CD4-positive, alpha-beta T cell treated with Interleukin-10 for 1 hour (primary cell): ENCODE data around the gene NCCRP1.
A peak's percentile ranks its signal among the peaks of the same experiment; 100 is the strongest.
"Not testable (repeated sequence)": the region's sequence is repeated elsewhere in the genome, so short reads cannot be mapped to it uniquely, and the experiment has no call there.

ENCODE experiments used
- DNase-seq: peaks from one replicate; pipeline ENCODE4 v3.0.0-alpha.2; 2020

Gene NCCRP1

GRCh38 chr19:39211731-39212374 is 15.1 kb downstream of the NCCRP1 start:
- DNase-seq = no peak

- peak; percentile 74 for DNase-seq
Observed at GRCh38 chr19:39212375-39212742, 15.6 kb downstream of the NCCRP1 start.

- not testable (repeated sequence) for DNase-seq
Observed at GRCh38 chr19:39215323-39215722, 18.6 kb downstream of the NCCRP1 start.

GRCh38 chr19:39217094-39217493 is 20.3 kb downstream of the NCCRP1 start:
- DNase-seq = no peak

GRCh38 chr19:39218230-39219007 is 21.7 kb downstream of the NCCRP1 start:
- DNase-seq = no peak

DNA sequence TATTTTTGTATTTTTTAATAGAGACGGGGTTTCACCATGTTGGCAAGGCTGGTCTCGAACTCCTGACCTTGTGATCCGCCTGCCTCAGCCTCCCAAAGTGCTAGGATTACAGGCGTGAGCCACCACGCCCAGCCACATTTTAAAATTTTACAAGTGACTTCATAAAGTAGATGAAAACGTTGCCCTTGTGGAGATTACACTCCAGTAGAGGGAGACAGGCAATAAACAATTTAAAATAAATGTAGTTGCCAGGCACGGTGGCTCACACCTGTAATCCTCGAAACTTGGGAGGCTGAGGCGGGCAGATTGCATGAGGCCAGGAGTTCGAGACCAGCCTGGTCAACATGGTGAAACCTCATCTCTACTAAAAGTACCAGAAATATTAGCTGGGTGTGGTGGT is 22.3 kb downstream of the NCCRP1 start:
- DNase-seq = peak; percentile 22

DNA sequence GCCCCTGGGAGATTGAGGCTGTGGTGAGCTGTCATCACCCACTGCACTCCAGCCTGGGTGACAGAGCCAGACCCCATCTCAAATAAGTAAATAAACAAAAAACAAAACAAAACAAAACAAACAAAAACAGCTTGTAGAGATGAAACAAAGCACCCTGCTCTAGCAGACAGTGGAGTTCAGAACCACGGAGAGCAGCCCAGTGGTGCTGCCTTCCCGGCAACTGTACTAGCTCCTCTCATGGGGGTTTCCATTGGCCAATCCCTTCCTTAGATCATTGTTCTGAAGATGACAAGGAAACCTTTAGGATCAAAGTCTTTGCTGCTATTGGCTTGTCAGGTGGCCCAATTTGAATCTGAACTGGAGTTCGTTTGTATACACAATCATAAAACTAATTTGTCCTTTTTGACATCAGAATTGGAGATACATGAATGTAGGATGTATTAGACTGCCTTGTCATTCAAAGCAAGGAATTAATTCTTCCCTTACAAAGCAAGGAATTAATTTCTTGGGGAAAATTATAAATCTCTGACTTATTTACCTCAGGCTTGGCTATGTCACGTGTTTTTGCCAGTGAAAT is 27.0 kb downstream of the NCCRP1 start:
- peak; percentile 6 for DNase-seq

GRCh38 chr19:39224910-39225309 is 28.1 kb downstream of the NCCRP1 start:
- DNase-seq = no peak

- DNase-seq = no peak
Observed at GRCh38 chr19:39230096-39230764, 33.5 kb downstream of the NCCRP1 start.

DNA sequence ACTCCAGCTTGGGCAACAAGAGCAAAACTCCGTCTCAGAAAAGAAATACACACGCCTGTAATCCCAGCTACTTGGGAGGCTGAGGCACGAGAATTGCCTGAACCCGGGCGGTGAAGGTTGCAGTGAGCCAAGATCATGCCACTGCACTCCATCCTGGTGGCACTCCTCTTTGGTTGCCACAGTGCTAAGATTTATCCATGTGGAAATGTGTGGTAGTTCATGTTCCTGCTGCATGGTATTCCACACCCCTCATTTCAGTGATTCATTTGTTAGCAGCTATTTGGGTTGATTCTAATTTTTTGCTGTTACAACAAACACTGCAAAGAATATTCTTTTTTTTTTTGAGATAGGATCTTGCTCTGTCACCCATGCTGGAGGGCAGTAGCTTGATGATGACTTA is 35.9 kb downstream of the NCCRP1 start:
- no peak for DNase-seq

- peak; percentile 27 for DNase-seq
Observed at GRCh38 chr19:39236527-39236926, 39.8 kb downstream of the NCCRP1 start.

- peak; percentile 41 for DNase-seq
Observed at GRCh38 chr19:39237200-39238184, 40.7 kb downstream of the NCCRP1 start.

DNA sequence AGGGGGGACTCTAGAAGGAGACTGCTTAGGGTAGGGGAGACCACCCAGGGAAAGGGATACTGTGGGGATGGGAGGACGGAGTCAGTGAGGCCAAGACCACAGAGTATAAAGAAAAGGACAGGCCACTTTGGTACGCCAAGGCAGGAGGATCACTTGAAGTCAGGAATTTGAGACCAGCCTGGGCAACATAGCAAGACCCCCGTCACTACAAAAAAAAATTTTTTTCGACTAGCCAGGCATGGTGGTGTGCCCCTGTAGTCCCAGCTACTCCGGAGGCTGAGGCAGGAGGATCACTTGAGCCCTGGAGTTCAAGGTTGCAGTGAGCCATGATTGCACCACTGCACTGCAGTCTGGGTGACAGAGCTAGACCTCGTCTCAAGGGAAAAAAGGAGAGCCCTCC is 41.4 kb downstream of the NCCRP1 start:
- DNase-seq = no peak

DNA sequence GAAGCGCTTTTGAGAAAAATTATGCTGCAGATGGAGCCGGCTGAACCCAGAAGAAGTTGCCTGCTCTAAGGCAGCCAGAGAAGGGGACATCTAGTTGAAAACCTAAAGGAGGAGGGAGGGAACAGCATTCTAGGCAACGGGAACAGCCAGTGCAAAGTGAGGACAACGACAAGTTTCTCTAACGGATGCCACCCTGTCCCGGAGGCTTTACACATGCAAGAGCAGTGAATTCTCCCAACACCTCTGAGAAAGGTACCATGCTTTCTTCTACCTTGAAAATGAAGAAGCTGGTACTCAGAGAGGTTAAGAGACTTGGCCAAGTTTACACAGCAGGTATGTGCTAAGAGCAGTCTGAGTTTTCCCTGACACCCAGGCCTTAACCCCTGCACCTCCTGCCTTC is 42.2 kb downstream of the NCCRP1 start:
- no peak for DNase-seq

- no peak for DNase-seq
Observed at GRCh38 chr19:39240421-39240820, 43.7 kb downstream of the NCCRP1 start.

- not testable (repeated sequence) for DNase-seq
Observed at GRCh38 chr19:39243741-39244140, 47.0 kb downstream of the NCCRP1 start.

DNA sequence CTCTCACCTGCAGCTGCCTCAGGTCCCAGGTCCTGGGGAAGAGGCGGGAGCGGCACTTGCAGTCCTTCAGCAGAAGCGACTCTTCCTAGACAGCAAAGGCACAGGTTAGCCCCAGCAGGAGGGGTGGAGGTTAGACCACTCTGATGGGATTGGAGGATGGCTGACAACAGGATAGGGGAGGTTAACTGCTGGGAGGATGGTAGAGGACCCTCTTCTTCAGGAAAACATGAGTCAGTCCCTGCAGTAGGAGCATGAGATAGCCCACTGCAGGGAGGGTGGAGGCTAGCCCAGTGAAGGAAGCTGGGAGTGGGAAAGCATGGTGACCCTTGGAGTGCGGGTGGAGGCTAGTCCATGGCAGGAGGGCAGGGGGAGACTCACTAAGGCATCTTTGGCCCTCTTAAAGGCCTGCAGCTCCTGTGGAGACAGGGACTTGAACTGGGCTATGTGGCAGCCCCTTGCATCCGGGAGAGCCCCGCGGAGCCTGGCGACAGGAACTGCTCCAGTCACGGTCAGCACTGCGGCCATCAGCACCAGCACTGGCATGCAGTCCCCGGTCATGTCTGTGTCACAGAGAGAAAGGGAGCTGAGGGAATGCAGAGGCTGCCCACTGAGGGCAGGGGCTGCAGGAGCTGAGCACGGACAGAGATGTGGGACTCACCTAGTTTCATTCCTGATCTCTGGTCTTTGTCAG is 47.8 kb downstream of the NCCRP1 start, which contains the start of gene IFNL3:
IFNL3 (minus strand) TSS at position 597 of the 691 bp plus-strand sequence; CDS start at position 558, 39 bp downstream.
- not testable (repeated sequence) for DNase-seq

DNA sequence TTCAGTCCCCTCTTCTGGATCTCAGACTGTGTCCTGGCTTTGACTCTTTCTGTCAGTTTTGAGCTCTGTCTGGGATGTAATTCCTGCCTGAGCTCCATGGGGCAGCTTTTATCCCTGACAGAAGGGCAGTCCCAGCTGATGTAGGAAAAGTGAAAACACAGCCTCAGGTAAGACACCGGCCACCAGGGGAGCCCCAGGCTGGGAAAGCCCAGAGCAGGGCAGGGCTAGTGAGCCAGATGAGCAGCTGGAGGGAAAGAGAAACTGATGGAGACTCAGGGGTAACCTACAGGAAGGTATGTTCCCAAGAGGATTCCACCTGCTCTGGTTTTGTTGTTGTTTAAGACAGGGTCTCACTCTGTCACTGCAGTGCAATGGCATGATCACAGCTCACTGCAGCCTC is 48.4 kb downstream of the NCCRP1 start:
- not testable (repeated sequence) for DNase-seq

GRCh38 chr19:39246951-39247669 is 50.3 kb downstream of the NCCRP1 start:
- peak; percentile 57 for DNase-seq

GRCh38 chr19:39247701-39248664 is 51.2 kb downstream of the NCCRP1 start:
- no peak for DNase-seq
